HG03159 (cell line): ENCODE measurements around the gene DDX56.

Source experiments
- ATAC-seq: cut with Tn5 transposase; IDR thresholded peaks from one replicate; pipeline ENCODE4 v1.9.1; 2021; ENCODE audit warnings: mild to moderate bottlenecking, moderate library complexity; ENCODE audit not compliant: unreplicated experiment

The DDX56 gene

DNA sequence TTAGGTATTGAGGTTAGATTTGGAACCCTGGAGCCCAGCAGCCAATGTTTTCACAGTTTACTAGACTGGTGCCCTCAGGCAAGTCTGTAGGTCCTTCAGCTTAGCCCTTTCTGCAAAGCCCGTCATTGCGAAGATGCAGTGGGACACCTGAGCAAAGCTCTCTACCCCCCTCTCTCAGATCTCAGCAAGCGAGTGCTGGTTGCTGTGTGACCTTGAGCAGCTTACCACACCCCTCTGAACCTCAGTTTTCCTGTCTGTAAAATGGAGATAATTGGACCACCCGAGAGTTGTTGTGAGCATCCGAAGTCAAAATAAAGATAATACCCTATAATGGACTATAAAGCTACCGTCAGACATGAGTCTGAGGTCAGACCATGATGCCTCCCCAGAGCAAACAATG, 36.3 kb downstream of the DDX56 start:
- no peak for ATAC-seq

DNA sequence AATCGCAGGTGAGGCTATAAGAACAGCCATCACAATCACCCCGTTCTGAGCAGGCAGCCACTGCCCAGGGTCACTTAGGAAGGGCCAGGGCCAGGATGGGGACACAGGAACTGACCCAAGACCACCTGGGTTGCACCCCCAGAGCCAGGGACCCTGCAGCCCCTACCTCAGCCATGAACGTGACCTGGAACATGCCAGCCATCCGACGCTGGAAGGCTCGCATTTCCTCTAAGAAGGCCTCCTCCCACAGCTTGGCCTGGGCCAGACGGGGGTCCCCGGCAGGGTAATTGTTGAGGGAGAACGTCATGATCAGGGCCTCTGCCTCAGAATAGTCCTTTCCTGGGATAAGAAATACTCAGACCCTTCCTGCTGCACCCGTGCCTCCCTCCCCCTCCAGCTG, 37.6 kb downstream of the DDX56 start:
- no peak for ATAC-seq

DNA sequence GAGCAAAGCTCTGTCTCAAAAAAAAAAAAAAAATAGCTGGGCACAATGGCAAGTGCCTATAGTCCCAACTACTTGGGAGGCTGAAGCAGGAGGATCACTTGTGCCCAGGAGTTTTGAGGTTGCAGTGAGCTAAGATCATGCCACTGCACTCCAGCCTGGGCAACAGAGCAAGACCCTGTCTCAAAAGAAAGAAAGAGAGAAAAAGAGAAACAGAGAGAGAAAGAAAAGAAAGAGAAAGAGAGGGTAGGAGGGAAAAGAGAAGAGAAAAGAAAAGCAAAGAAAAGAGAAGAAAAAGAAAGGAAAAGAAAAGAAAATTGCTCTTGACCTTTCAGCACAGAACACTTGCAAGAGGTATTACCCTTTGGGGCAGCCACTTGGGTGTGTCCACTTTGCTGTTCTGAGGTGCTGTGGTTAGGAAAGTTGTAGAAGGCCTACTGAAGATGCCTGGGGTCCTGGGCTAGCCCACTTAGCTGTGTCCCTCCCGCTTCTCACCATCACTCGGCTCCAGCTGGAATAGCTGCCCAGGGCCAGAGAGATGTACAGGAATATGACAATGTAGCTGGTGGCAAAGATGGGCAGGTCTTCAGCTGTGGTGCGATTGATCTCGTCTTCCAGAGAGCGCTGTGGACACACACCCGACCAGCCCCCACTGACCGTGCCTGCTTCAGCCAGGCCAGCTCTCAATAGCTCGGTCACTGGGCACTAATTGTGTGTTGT, 38.2 kb downstream of the DDX56 start:
- ATAC-seq, result no peak

DNA sequence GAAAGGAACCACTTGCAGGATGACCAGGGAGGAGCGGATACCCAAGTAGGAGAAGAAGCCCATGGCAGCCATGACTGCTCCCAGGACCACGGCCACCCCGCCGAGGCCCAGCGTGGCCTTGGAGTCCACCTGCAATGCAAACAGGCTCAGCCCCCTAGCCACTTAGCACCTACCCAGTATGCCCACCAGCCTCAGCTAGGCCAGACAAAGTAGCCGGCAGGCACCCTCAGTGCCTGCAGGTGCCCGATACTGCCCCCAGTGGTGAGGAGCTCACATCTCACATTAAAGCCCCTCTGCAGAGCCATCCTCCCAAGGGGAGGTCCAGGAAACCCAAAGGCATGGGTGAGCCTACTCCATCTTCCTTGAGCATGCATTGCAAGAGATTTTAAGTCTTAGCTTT, 39.2 kb downstream of the DDX56 start:
- peak; percentile 60 for ATAC-seq

DNA sequence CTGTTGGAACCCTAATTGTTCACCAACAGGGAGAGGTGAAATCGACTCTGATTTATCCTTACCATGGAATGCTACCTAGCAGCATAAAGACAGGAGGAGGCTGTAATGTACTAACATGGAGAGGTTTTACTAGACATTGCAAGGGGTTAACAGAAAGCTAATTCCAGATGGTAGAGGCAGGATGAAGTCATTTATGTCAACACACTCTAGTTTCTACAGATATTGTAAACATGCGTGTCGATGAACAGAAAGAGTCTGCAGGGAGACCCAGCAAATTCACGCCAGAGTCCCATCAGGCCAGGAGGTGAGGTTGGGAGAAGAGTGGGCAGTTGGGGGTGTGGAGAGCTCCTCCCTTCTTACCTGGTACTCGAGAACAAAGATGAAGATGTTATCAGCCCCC, 39.6 kb downstream of the DDX56 start:
- no peak for ATAC-seq

DNA sequence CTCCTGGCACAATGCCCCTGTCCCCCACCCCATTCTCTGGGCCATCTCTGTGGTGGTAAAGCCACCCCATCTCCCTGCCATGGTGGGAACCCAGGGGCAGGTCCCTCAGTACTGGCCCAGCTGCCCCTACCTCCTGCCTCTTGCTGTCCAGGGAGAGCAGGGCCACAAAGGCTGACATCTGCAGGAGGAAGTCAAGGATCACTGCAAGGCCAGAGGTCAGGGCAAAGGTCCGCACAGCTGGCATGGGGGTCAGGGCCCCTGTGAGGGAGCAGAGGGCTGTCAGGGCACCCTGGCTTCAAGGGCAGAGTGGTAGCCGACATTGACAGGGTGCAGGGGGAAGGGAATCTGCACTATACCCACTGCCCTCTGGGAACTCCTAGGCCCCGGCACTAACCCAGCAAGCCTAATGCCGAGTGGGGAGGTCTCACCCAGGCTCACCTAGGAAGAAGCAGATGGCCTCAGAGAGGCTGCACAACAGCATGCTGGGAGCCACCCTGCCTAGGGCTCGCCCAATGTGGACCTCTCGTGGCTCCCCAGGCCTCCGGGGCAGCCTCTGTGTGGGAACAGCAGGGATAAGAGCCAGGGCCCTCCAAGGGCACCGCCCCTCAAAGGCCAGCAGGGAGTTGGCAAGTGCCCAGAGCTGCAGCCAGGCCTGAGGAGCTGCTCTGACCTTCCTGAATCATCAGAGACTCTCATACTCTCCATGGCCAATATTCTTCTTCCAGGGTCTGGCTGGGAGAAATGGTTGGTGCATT, 40.2 kb downstream of the DDX56 start:
- no peak for ATAC-seq

DNA sequence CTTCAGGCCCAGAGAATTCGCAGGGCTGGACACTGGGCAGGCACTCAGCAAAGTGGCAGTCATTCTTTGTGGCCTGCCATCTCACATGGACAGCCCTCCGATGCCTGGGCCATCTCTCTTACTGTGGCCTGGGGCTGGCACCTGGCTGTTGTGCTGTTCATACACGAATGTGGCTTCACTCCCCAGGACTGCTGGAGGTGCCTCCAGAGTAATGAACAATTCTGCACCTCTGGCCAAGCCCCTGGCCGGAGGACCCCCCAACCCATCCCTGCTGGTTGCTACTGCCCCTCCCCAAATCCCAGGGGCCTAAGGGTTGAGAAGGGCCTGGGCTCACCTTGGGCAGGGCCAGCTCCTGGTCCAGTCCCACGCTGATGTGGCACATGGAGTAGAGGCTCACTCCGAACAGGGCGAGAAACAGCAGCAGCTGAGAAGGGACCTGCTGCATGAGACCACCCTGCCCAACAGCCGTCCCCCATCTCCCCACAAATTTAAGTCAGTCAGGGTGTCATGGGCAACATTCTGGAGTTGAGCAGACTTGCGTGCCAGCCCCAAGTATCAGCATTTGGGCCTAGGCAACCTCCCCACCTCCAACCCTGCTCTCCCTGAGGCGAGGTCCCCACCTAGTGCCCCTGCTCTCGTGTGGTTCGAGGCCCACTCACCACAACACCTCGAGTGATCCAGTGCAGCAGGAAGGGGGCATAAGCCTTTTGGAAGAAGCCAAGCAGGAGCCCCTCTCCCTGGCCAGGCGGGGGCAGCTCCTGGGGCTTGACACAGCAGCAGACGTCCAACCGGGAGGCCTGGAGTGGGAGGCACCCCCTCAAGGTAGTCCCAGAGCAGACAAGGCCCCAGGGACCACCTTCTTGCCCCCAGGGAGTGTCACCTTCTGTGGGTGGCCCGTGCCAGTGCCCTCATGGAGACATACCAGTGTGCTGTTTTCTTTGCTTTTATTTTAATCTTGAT, 42.0 kb downstream of the DDX56 start:
- ATAC-seq, result no peak

DNA sequence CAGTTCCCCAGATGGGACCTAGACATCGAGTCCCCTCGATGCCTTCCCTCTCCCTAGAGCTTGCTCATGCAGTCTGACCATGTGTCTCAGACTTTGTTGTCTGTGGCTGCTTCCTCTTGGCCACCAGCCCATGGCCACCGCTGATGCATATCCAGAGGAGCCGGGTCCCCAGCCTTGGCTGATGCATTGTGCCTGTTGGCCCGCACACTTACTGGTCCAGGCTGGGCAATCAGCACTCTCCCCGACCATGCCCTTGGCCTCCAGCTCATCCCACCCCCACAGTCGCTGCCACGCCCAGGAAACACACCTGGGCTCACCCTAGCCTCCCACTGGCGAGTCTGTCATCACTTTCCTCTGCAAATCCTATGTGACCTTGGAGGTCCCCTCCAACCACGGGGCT, 42.7 kb downstream of the DDX56 start:
- ATAC-seq, result no peak

DNA sequence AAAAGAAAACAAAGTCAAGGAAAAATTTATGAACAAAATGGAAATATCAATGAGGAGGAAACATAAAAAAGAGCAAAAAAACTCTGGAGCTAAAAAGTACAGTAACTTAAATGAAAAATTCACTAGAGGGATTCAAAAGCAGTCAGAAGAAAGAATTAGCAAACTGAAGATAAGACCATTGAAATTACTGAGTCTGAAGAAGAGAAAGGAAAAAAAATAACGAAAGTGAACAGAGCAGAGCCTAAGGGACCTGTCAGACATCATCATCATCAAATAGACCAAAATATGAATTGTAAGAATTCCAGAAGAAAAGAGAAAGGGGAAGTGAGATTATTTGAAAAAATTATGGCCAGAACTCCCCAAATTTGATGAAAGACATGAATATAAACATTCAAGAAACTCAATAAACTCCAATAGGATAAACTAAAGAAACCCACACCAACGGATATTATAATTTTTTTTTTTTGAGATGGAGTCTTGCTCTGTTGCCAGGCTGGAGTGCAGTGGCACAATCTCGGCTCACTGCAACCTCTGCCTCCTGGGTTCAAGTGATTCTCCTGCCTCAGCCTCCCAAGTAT, 48.8 kb downstream of the DDX56 start:
- no peak for ATAC-seq

DNA sequence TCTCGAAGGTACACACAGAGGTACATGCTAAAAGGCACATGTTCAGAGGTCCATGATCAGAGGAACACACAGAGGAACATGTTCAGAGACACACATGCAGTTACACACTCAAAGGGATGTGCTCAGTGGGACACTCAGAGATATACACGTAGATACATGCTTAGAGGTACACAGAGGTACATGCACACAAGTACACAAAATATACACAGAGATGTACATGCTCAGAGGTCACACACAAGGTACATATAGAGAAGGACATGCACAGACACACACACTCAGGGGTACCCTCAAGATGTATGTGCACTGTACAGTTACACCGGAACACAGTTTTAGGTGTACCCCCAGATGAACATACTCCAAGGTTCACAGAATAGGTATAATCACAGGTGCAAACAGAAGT, 51.4 kb downstream of the DDX56 start:
- ATAC-seq, result no peak

DNA sequence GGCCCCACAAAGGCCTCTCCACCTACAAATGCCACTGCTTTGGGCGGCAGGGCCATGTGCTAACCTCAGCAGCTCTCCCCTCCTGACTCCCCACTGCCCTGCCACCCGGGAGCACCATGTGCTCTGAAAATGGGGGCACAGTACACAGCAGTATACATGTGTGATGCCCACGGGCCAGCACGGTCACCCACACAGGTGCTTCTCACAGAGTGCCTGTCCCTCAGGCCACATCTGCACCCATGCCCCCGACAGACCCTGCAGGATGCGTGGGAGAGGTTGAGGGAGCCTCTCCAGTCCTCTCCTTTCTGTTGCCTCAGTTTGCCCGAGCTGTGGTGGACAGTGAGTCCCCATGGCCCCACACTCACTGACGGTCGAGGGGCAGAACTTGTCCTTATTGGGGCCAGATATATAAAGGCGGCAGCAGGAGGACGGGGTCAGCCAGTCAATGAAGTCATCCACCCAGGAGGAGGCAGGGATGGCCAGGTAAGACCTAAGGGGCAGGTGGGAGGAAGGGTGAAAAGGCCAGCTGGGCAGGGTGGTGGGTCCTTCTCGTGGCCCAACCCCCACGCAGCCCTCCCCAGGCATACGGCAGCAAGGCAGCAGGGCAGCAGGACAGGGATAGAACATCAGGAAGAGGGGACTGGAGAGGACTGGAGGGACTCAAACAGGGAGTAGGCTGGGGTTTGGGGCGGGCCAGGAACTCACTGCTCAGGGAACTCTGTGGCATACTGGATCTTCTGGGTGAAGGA, 52.2 kb downstream of the DDX56 start:
- ATAC-seq, result no peak

DNA sequence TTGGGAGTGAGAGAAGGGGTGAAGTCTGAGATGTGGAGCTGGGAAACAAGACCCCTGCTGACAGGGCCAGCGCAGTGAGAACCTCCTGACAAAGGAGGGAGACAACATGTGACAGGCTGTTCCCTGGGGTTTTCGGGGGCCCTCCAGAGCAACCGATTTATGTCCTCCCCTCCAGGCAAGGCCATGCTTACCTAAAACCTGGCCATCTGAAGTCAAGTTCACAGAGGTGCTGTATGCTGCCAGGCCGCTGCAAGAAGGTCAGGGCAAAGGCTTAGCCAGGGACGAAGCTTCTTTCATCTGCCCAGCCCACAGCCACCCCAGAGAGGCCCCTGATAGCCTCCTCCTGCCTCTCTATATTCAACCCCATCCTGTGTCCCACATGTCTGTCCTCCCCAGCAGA, 53.1 kb downstream of the DDX56 start:
- ATAC-seq, result no peak

DNA sequence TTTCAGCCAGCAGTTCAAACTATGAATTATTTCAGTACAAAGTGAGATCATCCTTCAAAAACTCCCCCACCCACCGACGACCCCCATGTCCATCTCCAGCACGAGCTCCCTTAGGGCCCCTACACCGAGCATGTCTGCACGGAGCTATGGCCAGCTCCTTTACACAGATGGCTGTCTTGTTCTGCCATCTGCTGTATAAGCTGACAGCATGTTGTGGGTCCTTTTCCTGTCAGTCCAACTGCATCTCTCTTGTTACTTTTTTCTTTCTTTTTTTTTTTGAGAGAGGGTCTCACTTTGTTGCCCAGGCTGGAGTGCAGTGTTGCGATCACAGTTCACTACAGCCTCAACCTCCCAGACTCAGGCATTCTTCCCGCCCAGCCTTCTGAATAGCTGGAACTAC, 54.2 kb downstream of the DDX56 start:
- ATAC-seq, result no peak

DNA sequence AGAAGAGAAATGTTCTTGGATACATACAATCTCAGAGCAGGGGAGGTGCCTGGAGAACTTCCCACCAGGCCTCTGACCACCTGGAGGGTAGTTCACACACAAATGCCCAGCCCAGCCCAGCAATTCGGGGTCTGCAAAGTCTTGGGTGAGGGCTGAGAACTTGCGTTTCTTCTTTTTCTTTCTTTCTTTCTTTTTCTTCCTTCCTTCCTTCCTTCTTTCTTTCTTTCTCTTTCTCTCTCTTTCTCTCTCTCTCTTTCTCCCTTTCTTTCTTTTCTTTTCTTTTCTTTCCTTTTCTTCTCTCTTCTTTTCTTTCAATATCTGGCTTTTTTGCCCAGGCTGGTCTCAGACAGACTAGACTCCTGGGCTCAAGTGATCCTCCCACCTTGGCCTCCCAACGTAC, 54.9 kb downstream of the DDX56 start:
- no peak for ATAC-seq

DNA sequence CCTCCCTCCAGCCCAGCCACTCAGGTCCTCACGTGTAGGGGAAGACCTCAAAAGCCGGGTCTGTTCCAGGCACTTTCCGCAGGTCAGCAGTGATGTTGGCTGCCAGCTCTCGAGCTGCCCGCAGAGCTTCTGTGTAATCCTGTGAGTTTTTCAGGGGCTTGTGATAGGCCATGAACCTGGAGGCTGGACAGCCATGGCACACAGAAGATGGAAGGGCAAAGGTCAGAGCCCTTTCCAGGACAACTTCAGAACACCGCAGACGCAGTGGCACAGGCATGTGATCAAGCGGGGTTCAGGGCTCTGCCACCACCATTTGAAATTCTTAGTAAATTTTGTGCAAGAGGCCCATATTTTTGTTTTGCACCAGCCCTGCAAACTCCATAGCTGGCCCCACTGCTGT, 56.5 kb downstream of the DDX56 start:
- ATAC-seq, result no peak
